Fibroblast of lung (primary cell): ENCODE measurements around the gene TMEM74B. TPM values are rescaled to one million over a fixed set of nuclear protein-coding genes. Genes with fewer than 3 reads are reported as not detected.

Experiments
- DNase-seq, 2 donors: peaks; one replicate each; pipeline versions ENCODE4 v3.0.0 to v3.0.0-alpha.2; 2010; ENCODE audit warnings: low read depth in 2 of 2
- H2AFZ ChIP-seq: 2 replicates; pipeline ENCODE4 v1.5.1; 2012; ENCODE audit warnings: low read length, control low read depth, inconsistent platforms
- H3K27ac ChIP-seq: 2 replicates; pipeline ENCODE4 v1.5.1; 2011; ENCODE audit warnings: low read length, control low read depth; ENCODE audit not compliant: insufficient read depth
- H3K27me3 ChIP-seq: 2 replicates; pipeline ENCODE4 v1.5.1; 2011; ENCODE audit warnings: mild to moderate bottlenecking, low read length; ENCODE audit not compliant: control insufficient read depth, insufficient read depth
- H3K36me3 ChIP-seq: 2 replicates; pipeline ENCODE4 v1.5.1; 2011; ENCODE audit warnings: low read length; ENCODE audit not compliant: control insufficient read depth, insufficient read depth
- H3K4me1 ChIP-seq: 2 replicates; pipeline ENCODE4 v1.5.1; 2011; ENCODE audit warnings: low read length; ENCODE audit not compliant: control insufficient read depth, insufficient read depth; ENCODE audit errors: extremely low read depth
- H3K4me2 ChIP-seq: 2 replicates; pipeline ENCODE4 v1.5.1; 2011; ENCODE audit warnings: low read length, control low read depth; ENCODE audit not compliant: insufficient read depth; ENCODE audit errors: extremely low read depth
- H3K4me3 ChIP-seq, 4 experiments: fragments of 200-600 bp in 1 of 4; sonication (generic) in 1 of 4; replicated peaks in 1 of 4; 2 replicates each; pipeline ENCODE4 v1.5.1; 2011 to 2016; ENCODE audit warnings: low read length in 4 of 4, low read depth in 3 of 4, mild to moderate bottlenecking in 3 of 4, control low read depth in 2 of 4, inconsistent platforms in 1 of 4, mixed read lengths in 1 of 4; ENCODE audit not compliant: insufficient read depth in 1 of 4; ENCODE audit errors: control extremely low read depth in 1 of 4
- H3K79me2 ChIP-seq: 2 replicates; pipeline ENCODE4 v1.5.1; 2012; ENCODE audit warnings: mild to moderate bottlenecking, low read length, inconsistent platforms; ENCODE audit not compliant: control insufficient read depth, insufficient read depth
- H3K9ac ChIP-seq: 2 replicates; pipeline ENCODE4 v1.5.1; 2011; ENCODE audit warnings: mild to moderate bottlenecking, low read length, control low read depth; ENCODE audit not compliant: insufficient read depth
- H3K9me3 ChIP-seq: 2 replicates; pipeline ENCODE4 v1.5.1; 2012; ENCODE audit warnings: low read depth, low read length; ENCODE audit not compliant: control insufficient read depth, insufficient read depth
- H4K20me1 ChIP-seq: 2 replicates; pipeline ENCODE4 v1.5.1; 2011; ENCODE audit warnings: low read length; ENCODE audit not compliant: control insufficient read depth, insufficient read depth; ENCODE audit errors: extremely low read depth
- EZH2 ChIP-seq: IDR thresholded peaks from 2 replicates; pipeline ENCODE4 v1.5.1; 2012; ENCODE audit warnings: low read length, control low read depth, mild to moderate bottlenecking; ENCODE audit errors: missing control alignments
- polyA plus RNA-seq, 2 donors: library from polyadenylated mRNA; depleted of rRNA in 1 of 2; stranded (reverse) in 1 of 2; unstranded in 1 of 2; fragments of >200 nt; gene quantifications; 2 replicates each; pipeline ENCODE4 v1.2.1, GENCODE V29; 2011 to 2012; ENCODE audit warnings: missing spikeins in 1 of 2
- total RNA-seq: library from RNA; depleted of rRNA; stranded (reverse); fragments of >200 nt; gene quantifications from 2 replicates; pipeline ENCODE4 v1.2.1, GENCODE V29; 2014
- TF ChIP-seq, protein P1 (sequence below), 2 donors: IDR thresholded peaks in 1 of 2; conservative IDR thresholded peaks in 1 of 2; 1 replicate in 1 of 2; 2 replicates in 1 of 2; pipeline ENCODE4 v1.5.1; 2011 to 2012; ENCODE audit warnings: low read length in 2 of 2, control low read depth in 1 of 2, inconsistent platforms in 1 of 2, low read depth in 1 of 2, mild to moderate bottlenecking in 1 of 2

Gene TMEM74B
- total and polyA plus RNA-seq, 2 donors (not counting 1 experiment from before 2014, with no cell fraction given): not detected

GRCh38 chr20:1165521-1165920 is 19.3 kb downstream of the TMEM74B start:
- H3K4me3 ChIP-seq: no peak overlapping the region
- peaks cover 22% of the 10 kb centered on the region for H3K36me3 ChIP-seq
- no peak for TF ChIP-seq EZH2
- TF ChIP-seq, protein P1, sequence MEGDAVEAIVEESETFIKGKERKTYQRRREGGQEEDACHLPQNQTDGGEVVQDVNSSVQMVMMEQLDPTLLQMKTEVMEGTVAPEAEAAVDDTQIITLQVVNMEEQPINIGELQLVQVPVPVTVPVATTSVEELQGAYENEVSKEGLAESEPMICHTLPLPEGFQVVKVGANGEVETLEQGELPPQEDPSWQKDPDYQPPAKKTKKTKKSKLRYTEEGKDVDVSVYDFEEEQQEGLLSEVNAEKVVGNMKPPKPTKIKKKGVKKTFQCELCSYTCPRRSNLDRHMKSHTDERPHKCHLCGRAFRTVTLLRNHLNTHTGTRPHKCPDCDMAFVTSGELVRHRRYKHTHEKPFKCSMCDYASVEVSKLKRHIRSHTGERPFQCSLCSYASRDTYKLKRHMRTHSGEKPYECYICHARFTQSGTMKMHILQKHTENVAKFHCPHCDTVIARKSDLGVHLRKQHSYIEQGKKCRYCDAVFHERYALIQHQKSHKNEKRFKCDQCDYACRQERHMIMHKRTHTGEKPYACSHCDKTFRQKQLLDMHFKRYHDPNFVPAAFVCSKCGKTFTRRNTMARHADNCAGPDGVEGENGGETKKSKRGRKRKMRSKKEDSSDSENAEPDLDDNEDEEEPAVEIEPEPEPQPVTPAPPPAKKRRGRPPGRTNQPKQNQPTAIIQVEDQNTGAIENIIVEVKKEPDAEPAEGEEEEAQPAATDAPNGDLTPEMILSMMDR (conservative IDR thresholded peaks at IDR 0.05 in 1 of 2, IDR thresholded peaks at IDR 0.05 in 1 of 2; ENCODE audit: low read depth in 1 of 2, low read length in 2 of 2): no peak
- no peak overlapping the region for H2AFZ ChIP-seq
- H3K79me2 ChIP-seq: no peaks in the 10 kb centered on the region
- no peaks in the 10 kb centered on the region for H3K27me3 ChIP-seq
- no peak overlapping the region for H3K27ac ChIP-seq
- H3K9me3 ChIP-seq: no peaks in the 10 kb centered on the region
- H4K20me1 ChIP-seq: no peaks in the 10 kb centered on the region
- H3K9ac ChIP-seq: no peak overlapping the region
- DNase-seq: no peak
- no peaks in the 10 kb centered on the region for H3K4me1 ChIP-seq
- no peak overlapping the region for H3K4me2 ChIP-seq

DNA sequence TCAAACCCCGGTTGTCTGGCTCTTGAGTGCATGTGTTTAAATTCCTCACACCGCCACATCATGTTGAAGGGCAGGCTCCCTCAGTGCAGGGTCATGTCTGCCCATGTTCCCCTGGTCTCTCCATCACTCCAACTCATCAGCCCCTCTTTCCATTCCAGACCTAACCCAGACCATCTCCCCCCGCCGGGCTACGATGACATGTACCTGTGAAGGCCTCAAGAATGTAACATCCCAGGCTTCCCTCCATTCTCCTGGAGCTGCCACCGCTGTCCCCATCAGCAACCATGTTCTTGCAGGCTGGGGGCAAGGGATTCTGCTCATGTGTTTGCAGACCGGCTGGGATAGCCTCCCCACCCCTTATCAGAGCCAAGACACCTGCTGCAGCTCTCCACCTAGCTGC is 19.9 kb downstream of the TMEM74B start:
- TF ChIP-seq EZH2: no peak
- TF ChIP-seq, protein P1 (conservative IDR thresholded peaks at IDR 0.05 in 1 of 2, IDR thresholded peaks at IDR 0.05 in 1 of 2; ENCODE audit: low read depth in 1 of 2, low read length in 2 of 2): no peak
- no peak overlapping the region for H3K9ac ChIP-seq
- no peaks in the 10 kb centered on the region for H3K79me2 ChIP-seq
- H3K27me3 ChIP-seq: no peaks in the 10 kb centered on the region
- no peak overlapping the region for H3K4me3 ChIP-seq
- no peak overlapping the region for H2AFZ ChIP-seq
- no peaks in the 10 kb centered on the region for H3K9me3 ChIP-seq
- no peak for DNase-seq
- no peaks in the 10 kb centered on the region for H4K20me1 ChIP-seq
- no peaks in the 10 kb centered on the region for H3K4me1 ChIP-seq
- no peak overlapping the region for H3K27ac ChIP-seq
- no peak overlapping the region for H3K4me2 ChIP-seq
- H3K36me3 ChIP-seq: peaks cover 24% of the 10 kb centered on the region

GRCh38 chr20:1163653-1164052 is 21.1 kb downstream of the TMEM74B start:
- H3K79me2 ChIP-seq: no peaks in the 10 kb centered on the region
- TF ChIP-seq EZH2: no peak
- TF ChIP-seq, protein P1 (conservative IDR thresholded peaks at IDR 0.05 in 1 of 2, IDR thresholded peaks at IDR 0.05 in 1 of 2; ENCODE audit: low read depth in 1 of 2, low read length in 2 of 2): no peak
- H3K27me3 ChIP-seq: no peaks in the 10 kb centered on the region
- peaks cover 21% of the 10 kb centered on the region for H3K36me3 ChIP-seq
- H3K4me3 ChIP-seq: no peak overlapping the region
- no peak overlapping the region for H2AFZ ChIP-seq
- H3K9me3 ChIP-seq: no peaks in the 10 kb centered on the region
- H3K9ac ChIP-seq: no peak overlapping the region
- H3K4me2 ChIP-seq: no peak overlapping the region
- H4K20me1 ChIP-seq: no peaks in the 10 kb centered on the region
- H3K27ac ChIP-seq: no peak overlapping the region
- no peaks in the 10 kb centered on the region for H3K4me1 ChIP-seq
- DNase-seq: no peak
